Esophagus squamous epithelium (tissue), 4 donors: ENCODE results near the gene HS6ST2.

Source experiments
- POLR2A ChIP-seq, 4 donors: fragments of 450-650 bp; IDR thresholded peaks; one replicate each; pipeline ENCODE4 v1.6.1; 2017; ENCODE audit warnings: antibody characterized with exemption in 4 of 4, mild to moderate bottlenecking in 4 of 4, moderate library complexity in 3 of 4
- TF ChIP-seq, protein P1 (sequence below), 6 experiments: fragments of 450-650 bp in 4 of 6; fragments of 200-600 bp in 2 of 6; sonication (generic) in 2 of 6; IDR thresholded peaks; one replicate each; pipeline ENCODE4 v1.5.1; 2016 to 2019; ENCODE audit warnings: antibody characterized with exemption in 6 of 6, mild to moderate bottlenecking in 4 of 6, moderate library complexity in 4 of 6

DNA sequence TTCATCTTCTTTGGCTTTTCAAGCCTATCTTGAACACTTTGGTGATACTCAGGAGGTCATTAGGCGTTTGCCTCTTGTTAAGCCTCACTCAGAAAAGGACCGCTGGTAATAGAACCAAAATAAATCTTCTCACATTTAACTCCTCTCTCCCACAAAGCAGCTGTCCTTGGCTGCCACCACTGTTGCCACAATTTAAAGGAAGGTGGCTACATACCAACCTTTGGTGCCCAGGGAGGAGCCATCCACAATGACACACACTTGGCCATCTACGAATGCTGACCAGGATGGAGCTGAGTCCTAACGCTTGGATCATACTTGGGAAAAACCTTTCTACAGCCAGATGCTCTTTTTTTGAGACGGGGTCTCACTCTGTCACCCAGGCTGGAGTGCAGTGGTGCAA is 210.2 kb downstream of the HS6ST2 start:
- TF ChIP-seq, protein P1, sequence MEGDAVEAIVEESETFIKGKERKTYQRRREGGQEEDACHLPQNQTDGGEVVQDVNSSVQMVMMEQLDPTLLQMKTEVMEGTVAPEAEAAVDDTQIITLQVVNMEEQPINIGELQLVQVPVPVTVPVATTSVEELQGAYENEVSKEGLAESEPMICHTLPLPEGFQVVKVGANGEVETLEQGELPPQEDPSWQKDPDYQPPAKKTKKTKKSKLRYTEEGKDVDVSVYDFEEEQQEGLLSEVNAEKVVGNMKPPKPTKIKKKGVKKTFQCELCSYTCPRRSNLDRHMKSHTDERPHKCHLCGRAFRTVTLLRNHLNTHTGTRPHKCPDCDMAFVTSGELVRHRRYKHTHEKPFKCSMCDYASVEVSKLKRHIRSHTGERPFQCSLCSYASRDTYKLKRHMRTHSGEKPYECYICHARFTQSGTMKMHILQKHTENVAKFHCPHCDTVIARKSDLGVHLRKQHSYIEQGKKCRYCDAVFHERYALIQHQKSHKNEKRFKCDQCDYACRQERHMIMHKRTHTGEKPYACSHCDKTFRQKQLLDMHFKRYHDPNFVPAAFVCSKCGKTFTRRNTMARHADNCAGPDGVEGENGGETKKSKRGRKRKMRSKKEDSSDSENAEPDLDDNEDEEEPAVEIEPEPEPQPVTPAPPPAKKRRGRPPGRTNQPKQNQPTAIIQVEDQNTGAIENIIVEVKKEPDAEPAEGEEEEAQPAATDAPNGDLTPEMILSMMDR (IDR thresholded peaks at IDR 0.05) = no peak
- no peak for TF ChIP-seq POLR2A (IDR thresholded peaks at IDR 0.05)
